GM12878 (cell line): ENCODE data around the gene SNX33.

ENCODE experiments used
- CBFB ChIP-seq: IDR thresholded peaks from 2 replicates; pipeline ENCODE4 v1.6.1; 2016; ENCODE audit warnings: antibody characterized with exemption, low read depth
- EZH2 ChIP-seq: IDR thresholded peaks from 2 replicates; pipeline ENCODE4 v1.6.1; 2012; ENCODE audit warnings: low read depth, mild to moderate bottlenecking, control low read depth, inconsistent platforms, low read length, borderline replicate concordance; ENCODE audit not compliant: control insufficient read depth
- MYC ChIP-seq: IDR thresholded peaks from 2 replicates; pipeline ENCODE4 v1.6.1; 2011; ENCODE audit warnings: mild to moderate bottlenecking, low read length, moderate library complexity, inconsistent platforms; ENCODE audit not compliant: insufficient read depth, insufficient replicate concordance, insufficient read length, severe bottlenecking
- POLR2AphosphoS2 ChIP-seq: IDR thresholded peaks from 2 replicates; pipeline ENCODE4 v1.6.1; 2011; ENCODE audit warnings: low read depth, mild to moderate bottlenecking, low read length, improper control_type of control experiment, moderate library complexity
- RAD51 ChIP-seq: fragments of 450-650 bp; IDR thresholded peaks from 2 replicates; pipeline ENCODE4 v1.6.1; 2016; ENCODE audit warnings: moderate library complexity, mild to moderate bottlenecking, inconsistent platforms
- RFX5 ChIP-seq: IDR thresholded peaks from 2 replicates; pipeline ENCODE4 v1.6.1; 2011; ENCODE audit warnings: low read depth, low read length, improper control_type of control experiment
- SRF ChIP-seq, 2 experiments: IDR thresholded peaks; 2 replicates each; pipeline ENCODE4 v1.6.1; 2011; ENCODE audit warnings: low read depth in 2 of 2, low read length in 2 of 2, mild to moderate bottlenecking in 1 of 2, moderate library complexity in 1 of 2
- TF ChIP-seq, protein P1 (sequence below), 3 experiments: IDR thresholded peaks in 2 of 3; conservative IDR thresholded peaks in 1 of 3; 2 replicates each; pipeline ENCODE4 v1.5.1; 2011; ENCODE audit warnings: low read depth in 3 of 3, low read length in 3 of 3, mild to moderate bottlenecking in 3 of 3, control low read depth in 2 of 3, moderate library complexity in 2 of 3, inconsistent platforms in 1 of 3, mixed read lengths in 1 of 3; ENCODE audit not compliant: control insufficient read depth in 2 of 3, insufficient read depth in 1 of 3; ENCODE audit errors: extremely low read depth in 1 of 3

DNA sequence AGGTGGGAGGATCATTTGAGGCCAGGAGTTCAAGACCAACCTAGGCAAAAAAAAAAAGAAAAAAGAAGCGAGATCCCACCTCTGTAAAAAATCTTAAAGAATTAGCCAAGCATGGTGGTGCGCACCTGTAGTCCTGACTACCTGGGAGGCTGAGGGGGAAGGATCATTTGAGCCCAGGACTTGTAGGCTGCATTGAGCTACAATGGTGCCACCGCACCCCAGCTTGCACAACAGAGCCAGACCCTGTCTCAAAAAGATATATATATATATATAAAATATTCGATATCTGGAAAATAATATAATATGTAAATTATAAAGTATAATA is 6.6 kb upstream of the SNX33 start:
- TF ChIP-seq, protein P1, sequence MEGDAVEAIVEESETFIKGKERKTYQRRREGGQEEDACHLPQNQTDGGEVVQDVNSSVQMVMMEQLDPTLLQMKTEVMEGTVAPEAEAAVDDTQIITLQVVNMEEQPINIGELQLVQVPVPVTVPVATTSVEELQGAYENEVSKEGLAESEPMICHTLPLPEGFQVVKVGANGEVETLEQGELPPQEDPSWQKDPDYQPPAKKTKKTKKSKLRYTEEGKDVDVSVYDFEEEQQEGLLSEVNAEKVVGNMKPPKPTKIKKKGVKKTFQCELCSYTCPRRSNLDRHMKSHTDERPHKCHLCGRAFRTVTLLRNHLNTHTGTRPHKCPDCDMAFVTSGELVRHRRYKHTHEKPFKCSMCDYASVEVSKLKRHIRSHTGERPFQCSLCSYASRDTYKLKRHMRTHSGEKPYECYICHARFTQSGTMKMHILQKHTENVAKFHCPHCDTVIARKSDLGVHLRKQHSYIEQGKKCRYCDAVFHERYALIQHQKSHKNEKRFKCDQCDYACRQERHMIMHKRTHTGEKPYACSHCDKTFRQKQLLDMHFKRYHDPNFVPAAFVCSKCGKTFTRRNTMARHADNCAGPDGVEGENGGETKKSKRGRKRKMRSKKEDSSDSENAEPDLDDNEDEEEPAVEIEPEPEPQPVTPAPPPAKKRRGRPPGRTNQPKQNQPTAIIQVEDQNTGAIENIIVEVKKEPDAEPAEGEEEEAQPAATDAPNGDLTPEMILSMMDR (IDR thresholded peaks at IDR 0.05 in 2 of 3, conservative IDR thresholded peaks at IDR 0.05 in 1 of 3; ENCODE audit: control insufficient read depth in 2 of 3, extremely low read depth in 1 of 3, insufficient read depth in 1 of 3, low read depth in 3 of 3, low read length in 3 of 3): no peak
- TF ChIP-seq RAD51: no peak
- no peak for TF ChIP-seq SRF (IDR thresholded peaks at IDR 0.05; ENCODE audit: low read depth in 2 of 2, low read length in 2 of 2)
- no peak for TF ChIP-seq CBFB
- TF ChIP-seq MYC: no peak
- TF ChIP-seq POLR2AphosphoS2: no peak
- TF ChIP-seq RFX5: no peak
- no peak for TF ChIP-seq EZH2
